Adrenal gland (tissue), 12 donors: ENCODE data around the gene PLXDC2. TPM values are rescaled to one million over a fixed set of nuclear protein-coding genes. Genes with fewer than 3 reads are reported as not detected.

Experiments
- DNase-seq, 7 donors: peaks; one replicate each; pipeline ENCODE4 v3.0.0-alpha.2; 2019 to 2020
- H3K27ac ChIP-seq, 5 donors: fragments of 200-600 bp; sonication (generic) in 4 of 5; 1 replicate in 3 of 5; 2 replicates in 2 of 5; pipeline versions ENCODE4 v1.5.1 to v1.8.0; 2016 to 2020; ENCODE audit warnings: mild to moderate bottlenecking in 1 of 5
- H3K27me3 ChIP-seq: fragments of 200-600 bp; 2 replicates; pipeline ENCODE4 v1.8.0; 2021
- H3K36me3 ChIP-seq, 2 donors: fragments of 200-600 bp; replicated peaks in 1 of 2; 1 replicate in 1 of 2; 2 replicates in 1 of 2; pipeline versions ENCODE4 v1.5.1 to v1.8.0; 2018 to 2022
- H3K4me1 ChIP-seq, 2 donors: fragments of 200-600 bp; replicated peaks in 1 of 2; 1 replicate in 1 of 2; 2 replicates in 1 of 2; pipeline versions ENCODE4 v1.5.1 to v1.8.0; 2018 to 2021
- H3K4me3 ChIP-seq, 4 donors: fragments of 200-600 bp; sonication (generic) in 3 of 4; one replicate each; pipeline ENCODE4 v1.5.1; 2016 to 2018
- H3K9me3 ChIP-seq, 3 donors: fragments of 200-600 bp; sonication (generic) in 1 of 3; replicated peaks in 1 of 3; 1 replicate in 2 of 3; 2 replicates in 1 of 3; pipeline versions ENCODE4 v1.5.1 to v1.8.0; 2016 to 2021
- POLR2A ChIP-seq, 2 donors: fragments of 450-650 bp; IDR thresholded peaks; one replicate each; pipeline ENCODE4 v1.6.1; 2017; ENCODE audit warnings: antibody characterized with exemption in 2 of 2, mild to moderate bottlenecking in 2 of 2, moderate library complexity in 1 of 2
- WGBS, 4 donors: extraction: QIAGEN DNeasy Blood & Tissue Kit in 2 of 4; methylation state at CpG; one replicate each; pipeline versions ENCODE4 v1.1.5 to v1.1.7; 2013 to 2017; 5-methylcytosine and 5-hydroxymethylcytosine counted together
- intact Hi-C, 2 donors: fragments of 100-400 bp; cut with DNase I; formaldehyde crosslinking; loops; one replicate each; pipeline versions ENCODE4 v1.14.1 to v1.15.0; 2022 to 2023
- polyA plus RNA-seq, 3 donors: library from polyadenylated mRNA; stranded (reverse); fragments of 200-250 nt in 2 of 3; fragments of 350-450 nt in 1 of 3; fragmentation: Illumina TruSeq in 1 of 3; extraction: RNeasy Lipid Tissue Mini Kit (QIAGEN cat#74804) in 1 of 3; gene quantifications; one replicate each; pipeline ENCODE4 v1.2.3, GENCODE V29; 2013 to 2014
- total RNA-seq, 9 donors: library from RNA; depleted of rRNA in 4 of 9; stranded (reverse); fragments of >200 nt in 4 of 9; fragments of 120-200 nt in 1 of 9; fragmentation: NEBNext Ultra II Directional in 1 of 9; extraction: Animal tissue kit (Norgen Biotek cat#: 25700) in 1 of 9; gene quantifications; one replicate each; pipeline versions ENCODE4 v1.1.0 to v1.2.4, GENCODE V29; 2013 to 2023
- TF ChIP-seq, protein P1 (sequence below), 6 experiments: fragments of 450-650 bp in 4 of 6; fragments of 200-600 bp in 2 of 6; sonication (generic) in 1 of 6; IDR thresholded peaks; 1 replicate in 5 of 6; 2 replicates in 1 of 6; pipeline versions ENCODE4 v1.5.1 to v1.8.0; 2016 to 2021; ENCODE audit warnings: antibody characterized with exemption in 6 of 6, mild to moderate bottlenecking in 2 of 6, moderate library complexity in 1 of 6
- donor health status: healthy with polysubstance abuse.
- donor health status: Bipolar disorder and iron deficiency.
- donor health status: DM: yes; HTN: yes; CAD: no.
- donor health status: DM: no; HTN: no; CAD: no.
- donor health status: DM: no; HTN: no; CAD: no.
- donor health status: DM: yes; HTN: yes; CAD: no.

Gene PLXDC2
- total and polyA plus RNA-seq, 12 donors = 12.1 to 127 (median 75.1) TPM

DNA sequence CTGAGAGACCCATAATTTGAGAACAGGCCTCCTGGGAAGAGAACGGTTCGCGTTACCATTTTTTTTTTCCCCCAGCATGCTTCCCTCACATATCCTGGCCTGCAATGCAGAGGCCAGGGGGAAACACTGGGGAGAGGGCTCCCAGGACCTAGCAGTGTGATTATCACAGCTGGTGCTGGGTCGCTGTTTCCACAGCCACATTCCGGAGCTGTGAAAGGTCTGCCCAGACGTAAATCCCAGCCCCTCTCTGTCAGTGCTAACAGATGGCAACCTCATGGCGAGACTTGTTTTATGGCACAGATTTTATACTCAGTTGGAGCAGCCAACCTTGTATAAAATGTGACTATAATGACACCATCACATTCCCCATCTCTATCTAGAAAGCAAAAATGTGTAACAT lies 150.5 kb downstream of the PLXDC2 start:
- Histone ChIP-seq H3K27me3 (no peaks in the 10 kb centered on the region), H3K9me3 (no peaks in the 10 kb centered on the region), H3K36me3 (no peaks in the 10 kb centered on the region), H3K4me1 (peaks cover 0 to 9% of the 10 kb centered on the region in 2 donors), H3K27ac (no peak overlapping the region), H3K4me3 (no peak overlapping the region)
- DNase-seq = no peak
- 77 to 92% (median 84%) methylated on average over 4 to 7 of the region's 7 CpGs for WGBS, 4 donors
- intact Hi-C loops = no loop called here
- no peak for TF ChIP-seq POLR2A (IDR thresholded peaks at IDR 0.05)
- TF ChIP-seq, protein P1, sequence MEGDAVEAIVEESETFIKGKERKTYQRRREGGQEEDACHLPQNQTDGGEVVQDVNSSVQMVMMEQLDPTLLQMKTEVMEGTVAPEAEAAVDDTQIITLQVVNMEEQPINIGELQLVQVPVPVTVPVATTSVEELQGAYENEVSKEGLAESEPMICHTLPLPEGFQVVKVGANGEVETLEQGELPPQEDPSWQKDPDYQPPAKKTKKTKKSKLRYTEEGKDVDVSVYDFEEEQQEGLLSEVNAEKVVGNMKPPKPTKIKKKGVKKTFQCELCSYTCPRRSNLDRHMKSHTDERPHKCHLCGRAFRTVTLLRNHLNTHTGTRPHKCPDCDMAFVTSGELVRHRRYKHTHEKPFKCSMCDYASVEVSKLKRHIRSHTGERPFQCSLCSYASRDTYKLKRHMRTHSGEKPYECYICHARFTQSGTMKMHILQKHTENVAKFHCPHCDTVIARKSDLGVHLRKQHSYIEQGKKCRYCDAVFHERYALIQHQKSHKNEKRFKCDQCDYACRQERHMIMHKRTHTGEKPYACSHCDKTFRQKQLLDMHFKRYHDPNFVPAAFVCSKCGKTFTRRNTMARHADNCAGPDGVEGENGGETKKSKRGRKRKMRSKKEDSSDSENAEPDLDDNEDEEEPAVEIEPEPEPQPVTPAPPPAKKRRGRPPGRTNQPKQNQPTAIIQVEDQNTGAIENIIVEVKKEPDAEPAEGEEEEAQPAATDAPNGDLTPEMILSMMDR (IDR thresholded peaks at IDR 0.05) = no peak

DNA sequence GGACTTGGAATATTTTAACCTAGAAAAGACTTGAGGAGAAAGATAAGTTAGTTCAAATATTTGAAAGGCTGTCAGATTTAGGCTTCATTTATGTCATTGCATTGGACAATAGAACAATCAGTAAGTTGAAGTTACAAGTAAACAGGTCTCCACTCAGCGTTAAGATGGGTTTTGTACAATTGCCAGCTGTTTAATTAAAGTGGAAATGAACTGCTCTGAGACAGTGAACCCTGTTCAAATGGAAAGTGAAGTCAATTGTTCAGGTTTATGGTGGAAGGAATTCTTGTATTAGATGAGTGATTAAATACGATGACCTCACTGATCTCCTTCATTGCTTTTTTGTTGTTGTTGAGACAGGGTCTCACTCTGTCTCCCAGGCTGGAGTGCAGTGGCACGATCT lies 151.7 kb downstream of the PLXDC2 start:
- TF ChIP-seq, protein P1 (IDR thresholded peaks at IDR 0.05) = no peak
- TF ChIP-seq POLR2A (IDR thresholded peaks at IDR 0.05) = no peak
- H3K27ac ChIP-seq = no peak overlapping the region
- H3K27me3 ChIP-seq = no peaks in the 10 kb centered on the region
- intact Hi-C loops = no loop called here
- no peaks in the 10 kb centered on the region for H3K9me3 ChIP-seq
- no peaks in the 10 kb centered on the region for H3K36me3 ChIP-seq
- 81 to 88% (median 84%) methylated on average over 3 of the region's 3 CpGs for WGBS, 4 donors
- no peak overlapping the region for H3K4me3 ChIP-seq
- no peak for DNase-seq
- peaks cover 0 to 9% of the 10 kb centered on the region in 2 donors for H3K4me1 ChIP-seq

DNA sequence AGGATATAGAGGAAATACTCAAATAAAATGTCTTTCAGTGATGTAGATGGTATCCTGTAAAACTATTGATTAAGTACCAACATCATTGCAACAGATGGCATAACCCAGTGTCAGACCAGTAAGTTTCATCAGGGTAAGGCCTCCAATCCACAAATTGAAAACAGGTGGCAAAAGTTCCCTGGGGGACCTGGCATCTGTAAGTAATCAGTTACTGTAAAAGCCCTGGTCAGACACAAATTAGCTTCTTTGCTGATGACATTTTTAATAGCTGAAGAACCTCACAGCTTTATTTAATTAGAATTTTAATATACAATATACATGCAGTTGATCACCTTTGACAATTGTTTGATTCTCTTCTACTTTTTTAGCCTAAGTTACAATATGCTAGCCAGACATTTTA lies 152.5 kb downstream of the PLXDC2 start:
- TF ChIP-seq POLR2A (IDR thresholded peaks at IDR 0.05) = no peak
- TF ChIP-seq, protein P1 (IDR thresholded peaks at IDR 0.05) = no peak
- no peaks in the 10 kb centered on the region for H3K9me3 ChIP-seq
- no peaks in the 10 kb centered on the region for H3K36me3 ChIP-seq
- no peak overlapping the region for H3K4me3 ChIP-seq
- intact Hi-C loops = no loop called here
- no peak overlapping the region for H3K27ac ChIP-seq
- peaks cover 0 to 9% of the 10 kb centered on the region in 2 donors for H3K4me1 ChIP-seq
- no peak for DNase-seq
- H3K27me3 ChIP-seq = no peaks in the 10 kb centered on the region

DNA sequence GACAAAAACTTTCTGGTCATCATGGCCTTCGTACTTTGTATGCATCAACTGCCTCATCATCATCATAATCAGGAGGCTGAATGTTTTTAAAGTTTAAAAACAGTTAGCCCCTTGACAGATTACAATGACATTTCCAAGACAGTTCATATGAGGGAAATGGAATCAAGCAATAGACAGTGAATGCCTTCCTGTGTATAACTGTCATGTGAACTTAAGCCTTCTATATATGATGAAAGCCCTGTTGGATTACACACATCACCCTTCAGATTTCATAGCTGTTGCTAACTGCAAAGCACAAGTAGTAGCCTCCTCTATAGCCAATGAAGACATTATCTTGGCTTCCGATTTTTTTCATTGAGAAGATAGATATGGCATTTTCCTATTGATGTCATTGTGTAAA lies 154.0 kb downstream of the PLXDC2 start:
- TF ChIP-seq, protein P1 (IDR thresholded peaks at IDR 0.05) = no peak
- no peak for TF ChIP-seq POLR2A (IDR thresholded peaks at IDR 0.05)
- no peak overlapping the region for H3K4me3 ChIP-seq
- H3K4me1 ChIP-seq = peaks cover 8 to 20% of the 10 kb centered on the region in 2 donors
- H3K27ac ChIP-seq = no peak overlapping the region
- no peaks in the 10 kb centered on the region for H3K27me3 ChIP-seq
- 74 to 85% (median 79%) methylated on average over 2 of the region's 2 CpGs for WGBS, 4 donors
- H3K9me3 ChIP-seq = no peaks in the 10 kb centered on the region
- H3K36me3 ChIP-seq = no peaks in the 10 kb centered on the region
- DNase-seq = no peak
- intact Hi-C loops = no loop called here
